Upper lobe of left lung (tissue), 6 donors: Measurements from ENCODE around the gene ZBTB9. TPM values are rescaled to one million over a fixed set of nuclear protein-coding genes. Genes with fewer than 3 reads are reported as not detected.
A peak's percentile ranks its signal among the peaks of the same experiment; 100 is the strongest.

ENCODE experiments used
- ATAC-seq, 2 donors: fragments of 200-7000 bp; cut with Tn5 transposase; one replicate each; pipeline ENCODE4 v1.9.1; 2022; ENCODE audit warnings: mild to moderate bottlenecking in 2 of 2, moderate library complexity in 2 of 2; ENCODE audit not compliant: low FRiP score in 2 of 2
- DNase-seq, 2 donors: peaks; one replicate each; pipeline ENCODE4 v3.0.0-alpha.2; 2019 to 2020
- H3K27ac ChIP-seq, 4 donors: fragments of 200-600 bp; sonication (generic); one replicate each; pipeline ENCODE4 v1.5.1; 2016 to 2019
- H3K27me3 ChIP-seq, 4 donors: fragments of 200-600 bp; sonication (generic); one replicate each; pipeline ENCODE4 v1.5.1; 2017 to 2019
- H3K36me3 ChIP-seq, 4 donors: fragments of 200-600 bp; sonication (generic); one replicate each; pipeline ENCODE4 v1.5.1; 2016 to 2019
- H3K4me1 ChIP-seq, 4 donors: fragments of 200-600 bp; sonication (generic); one replicate each; pipeline ENCODE4 v1.5.1; 2018 to 2019
- H3K4me3 ChIP-seq, 4 donors: fragments of 200-600 bp; sonication (generic); one replicate each; pipeline ENCODE4 v1.5.1; 2017 to 2019; ENCODE audit warnings: mild to moderate bottlenecking in 2 of 4, moderate library complexity in 1 of 4
- H3K9me3 ChIP-seq, 4 donors: fragments of 200-600 bp; sonication (generic); one replicate each; pipeline ENCODE4 v1.5.1; 2018 to 2019
- EP300 ChIP-seq, 4 donors: sonication (generic); formaldehyde crosslinking; IDR thresholded peaks; one replicate each; pipeline ENCODE4 v1.5.1; 2017; ENCODE audit warnings: antibody characterized with exemption in 4 of 4, control low read depth in 2 of 4
- POLR2A ChIP-seq, 4 donors: fragments of 450-650 bp; IDR thresholded peaks; one replicate each; pipeline ENCODE4 v1.5.1; 2016 to 2017; ENCODE audit warnings: antibody characterized with exemption in 4 of 4, mild to moderate bottlenecking in 2 of 4
- POLR2AphosphoS5 ChIP-seq, 2 donors: sonication (generic); formaldehyde crosslinking; IDR thresholded peaks; one replicate each; pipeline ENCODE4 v1.5.1; 2017; ENCODE audit warnings: antibody characterized with exemption in 2 of 2
- WGBS, 2 donors: methylation state at CpG; one replicate each; pipeline ENCODE4 v1.1.5; 2017 to 2018; 5-methylcytosine and 5-hydroxymethylcytosine counted together
- total RNA-seq, 6 donors: library from RNA; depleted of rRNA in 4 of 6; stranded (reverse); fragments of >200 nt in 4 of 6; gene quantifications; one replicate each; pipeline versions ENCODE4 v1.1.0 to v1.2.1, GENCODE V29; 2016 to 2021
- TF ChIP-seq, protein P1 (sequence below), 6 experiments: fragments of 450-650 bp in 4 of 6; fragments of 200-600 bp in 2 of 6; sonication (generic) in 2 of 6; IDR thresholded peaks; one replicate each; pipeline ENCODE4 v1.5.1; 2016 to 2019; ENCODE audit warnings: antibody characterized with exemption in 6 of 6
- donor health status: DM: no; HTN: no; CAD: no; lungs with moderate emphysema.
- donor health status: DM: no; HTN: yes; CAD: no; lungs with severe emphysema.

ZBTB9 gene
- total RNA-seq, 6 donors from 2014 or later: 3.2 to 8.7 (median 6.1) TPM

DNA sequence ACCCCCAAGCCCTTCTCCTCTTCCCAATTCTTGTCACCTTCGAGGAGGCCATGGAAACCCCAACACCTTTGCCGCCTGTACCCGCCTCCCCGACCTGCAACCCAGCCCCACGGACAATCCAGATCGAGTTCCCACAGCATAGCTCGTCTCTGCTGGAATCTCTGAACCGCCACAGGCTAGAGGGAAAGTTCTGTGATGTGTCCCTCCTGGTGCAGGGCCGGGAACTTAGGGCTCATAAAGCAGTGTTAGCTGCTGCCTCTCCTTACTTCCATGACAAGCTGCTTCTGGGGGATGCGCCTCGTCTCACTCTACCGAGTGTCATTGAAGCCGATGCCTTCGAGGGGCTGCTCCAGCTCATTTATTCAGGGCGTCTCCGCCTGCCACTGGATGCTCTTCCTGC lies 675 bp downstream of the ZBTB9 start:
- TF ChIP-seq POLR2AphosphoS5 (IDR thresholded peaks at IDR 0.05) (no peak), POLR2A (IDR thresholded peaks at IDR 0.05) (no peak), EP300 (IDR thresholded peaks at IDR 0.05) (no peak)
- TF ChIP-seq, protein P1, sequence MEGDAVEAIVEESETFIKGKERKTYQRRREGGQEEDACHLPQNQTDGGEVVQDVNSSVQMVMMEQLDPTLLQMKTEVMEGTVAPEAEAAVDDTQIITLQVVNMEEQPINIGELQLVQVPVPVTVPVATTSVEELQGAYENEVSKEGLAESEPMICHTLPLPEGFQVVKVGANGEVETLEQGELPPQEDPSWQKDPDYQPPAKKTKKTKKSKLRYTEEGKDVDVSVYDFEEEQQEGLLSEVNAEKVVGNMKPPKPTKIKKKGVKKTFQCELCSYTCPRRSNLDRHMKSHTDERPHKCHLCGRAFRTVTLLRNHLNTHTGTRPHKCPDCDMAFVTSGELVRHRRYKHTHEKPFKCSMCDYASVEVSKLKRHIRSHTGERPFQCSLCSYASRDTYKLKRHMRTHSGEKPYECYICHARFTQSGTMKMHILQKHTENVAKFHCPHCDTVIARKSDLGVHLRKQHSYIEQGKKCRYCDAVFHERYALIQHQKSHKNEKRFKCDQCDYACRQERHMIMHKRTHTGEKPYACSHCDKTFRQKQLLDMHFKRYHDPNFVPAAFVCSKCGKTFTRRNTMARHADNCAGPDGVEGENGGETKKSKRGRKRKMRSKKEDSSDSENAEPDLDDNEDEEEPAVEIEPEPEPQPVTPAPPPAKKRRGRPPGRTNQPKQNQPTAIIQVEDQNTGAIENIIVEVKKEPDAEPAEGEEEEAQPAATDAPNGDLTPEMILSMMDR (IDR thresholded peaks at IDR 0.05): no peak
- H3K9me3 ChIP-seq: no peaks in the 10 kb centered on the region
- ATAC-seq (no peak), DNase-seq (no peak)
- 52 to 53% methylated on average over 15 to 16 of the region's 16 CpGs for WGBS, 2 donors
- H3K27me3 ChIP-seq: no peaks in the 10 kb centered on the region
- H3K27ac ChIP-seq: peak overlapping the region in 2 of 4 donors; percentile 86 to 91
- peaks cover 15 to 31% (median 21%) of the 10 kb centered on the region in 4 donors for H3K4me1 ChIP-seq
- H3K4me3 ChIP-seq: peak overlapping the region; percentile 61 to 90 (median 80)
- H3K36me3 ChIP-seq: peaks cover 0 to 9% (median 0%) of the 10 kb centered on the region in 4 donors

DNA sequence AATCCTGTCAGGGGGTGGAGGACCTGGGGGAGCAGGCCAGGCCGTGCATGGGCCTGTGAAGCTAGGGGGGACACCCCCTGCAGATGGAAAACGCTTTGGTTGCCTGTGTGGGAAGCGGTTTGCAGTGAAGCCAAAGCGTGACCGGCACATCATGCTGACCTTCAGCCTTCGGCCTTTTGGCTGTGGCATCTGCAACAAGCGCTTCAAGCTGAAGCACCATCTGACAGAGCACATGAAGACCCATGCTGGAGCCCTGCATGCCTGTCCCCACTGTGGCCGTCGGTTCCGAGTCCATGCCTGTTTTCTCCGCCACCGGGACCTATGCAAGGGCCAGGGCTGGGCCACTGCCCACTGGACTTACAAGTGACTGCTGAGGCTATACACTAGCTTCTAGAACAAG lies 1.8 kb downstream of the ZBTB9 start:
- ATAC-seq (no peak), DNase-seq (no peak)
- TF ChIP-seq POLR2AphosphoS5 (IDR thresholded peaks at IDR 0.05) (no peak), EP300 (IDR thresholded peaks at IDR 0.05) (no peak), POLR2A (IDR thresholded peaks at IDR 0.05) (no peak)
- TF ChIP-seq, protein P1 (IDR thresholded peaks at IDR 0.05): no peak
- H3K27ac ChIP-seq: no peak overlapping the region
- H3K4me1 ChIP-seq: peaks cover 14 to 31% (median 18%) of the 10 kb centered on the region in 4 donors
- H3K36me3 ChIP-seq: peaks cover 0 to 9% (median 0%) of the 10 kb centered on the region in 4 donors
- no peaks in the 10 kb centered on the region for H3K27me3 ChIP-seq
- no peak overlapping the region for H3K4me3 ChIP-seq
- 93 to 97% methylated on average over 2 to 12 of the region's 12 CpGs for WGBS, 2 donors
- H3K9me3 ChIP-seq: no peaks in the 10 kb centered on the region

DNA sequence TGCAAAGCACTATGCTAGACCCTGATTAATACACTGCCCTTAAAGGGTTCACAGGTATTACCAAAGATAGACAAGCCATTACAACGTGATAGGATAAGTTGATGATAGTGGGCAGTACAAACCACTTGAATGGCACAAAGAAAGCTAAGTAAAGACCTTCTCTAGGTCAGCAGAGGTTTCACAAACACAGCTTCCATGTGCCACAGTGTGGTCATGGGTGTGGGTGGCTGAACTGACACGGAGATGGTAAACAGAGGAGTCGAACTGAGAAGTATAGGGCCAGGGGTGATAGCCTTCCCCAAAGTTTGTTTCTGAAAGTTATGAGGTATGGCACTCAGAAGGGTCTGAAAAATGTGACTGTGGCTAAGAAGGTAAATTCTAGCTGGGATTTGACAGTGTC lies 4.3 kb downstream of the ZBTB9 start:
- 70 to 71% methylated on average over 3 of the region's 3 CpGs for WGBS, 2 donors
- Histone ChIP-seq H3K4me1 (peaks cover 7 to 19% (median 8%) of the 10 kb centered on the region in 4 donors), H3K27ac (no peak overlapping the region), H3K4me3 (no peak overlapping the region), H3K9me3 (no peaks in the 10 kb centered on the region), H3K27me3 (no peaks in the 10 kb centered on the region), H3K36me3 (peaks cover 0 to 9% (median 0%) of the 10 kb centered on the region in 4 donors)
- DNase-seq (no peak), ATAC-seq (no peak)
- TF ChIP-seq POLR2A (IDR thresholded peaks at IDR 0.05) (no peak), EP300 (IDR thresholded peaks at IDR 0.05) (no peak), POLR2AphosphoS5 (IDR thresholded peaks at IDR 0.05) (no peak)
- TF ChIP-seq, protein P1 (IDR thresholded peaks at IDR 0.05): no peak

DNA sequence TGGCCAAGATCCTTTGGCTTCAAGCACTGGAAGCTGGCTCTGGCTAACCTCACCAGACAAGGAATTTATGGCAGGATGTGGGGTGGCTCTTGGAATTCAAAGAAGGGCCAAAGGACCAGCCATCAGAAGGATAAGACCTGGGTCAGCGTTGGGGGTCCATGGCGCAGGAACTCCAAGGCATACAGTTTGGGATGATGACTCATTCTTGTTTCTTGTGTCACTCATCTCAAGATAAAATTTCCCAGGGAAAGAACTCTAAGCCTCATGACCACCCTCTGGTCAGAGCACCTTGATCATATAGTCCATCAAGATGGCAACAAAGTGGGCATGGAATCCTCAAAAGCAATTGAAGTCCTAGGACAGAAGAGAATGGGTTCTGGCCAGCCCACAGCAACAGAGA lies 4.8 kb downstream of the ZBTB9 start:
- TF ChIP-seq, protein P1 (IDR thresholded peaks at IDR 0.05): no peak
- no peak for TF ChIP-seq EP300 (IDR thresholded peaks at IDR 0.05)
- no peak for TF ChIP-seq POLR2AphosphoS5 (IDR thresholded peaks at IDR 0.05)
- TF ChIP-seq POLR2A (IDR thresholded peaks at IDR 0.05): no peak
- H3K9me3 ChIP-seq: no peaks in the 10 kb centered on the region
- no peak for ATAC-seq

DNA sequence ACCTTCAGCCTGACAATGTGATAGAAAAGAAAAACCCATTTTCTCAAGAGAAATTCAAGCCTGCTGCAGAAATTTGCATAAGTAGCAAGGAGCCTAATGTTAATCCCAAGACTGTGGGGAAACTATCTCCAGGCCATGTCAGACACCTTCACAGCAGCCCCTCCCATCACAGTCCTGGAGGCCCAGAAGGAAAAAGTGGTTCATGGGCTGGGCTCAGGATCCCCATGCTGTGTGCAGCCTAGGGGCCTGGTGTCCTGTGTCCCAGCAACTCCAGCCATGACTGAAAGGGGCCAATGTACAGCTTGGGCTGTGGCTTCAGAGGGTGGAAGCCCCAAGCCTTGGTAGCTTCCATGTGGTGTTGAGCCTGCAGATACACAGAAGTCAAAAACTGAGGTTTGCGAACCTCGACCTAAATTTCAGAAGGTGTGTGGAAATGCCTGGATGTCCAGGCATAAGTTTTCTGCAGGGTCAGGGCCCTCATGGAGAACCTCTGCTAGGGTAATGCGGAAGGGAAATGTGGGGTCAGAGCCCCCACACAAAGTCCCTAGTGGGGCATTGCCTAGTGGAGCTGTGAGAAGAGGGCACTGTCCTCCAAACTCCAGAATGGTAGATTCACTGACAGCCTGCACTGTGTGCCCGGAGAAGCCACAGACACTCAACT lies 11.8 kb downstream of the ZBTB9 start:
- Histone ChIP-seq H3K4me3 (no peak overlapping the region), H3K9me3 (no peaks in the 10 kb centered on the region), H3K4me1 (no peaks in the 10 kb centered on the region), H3K36me3 (no peaks in the 10 kb centered on the region), H3K27me3 (no peaks in the 10 kb centered on the region), H3K27ac (no peak overlapping the region)
- no peak for TF ChIP-seq EP300 (IDR thresholded peaks at IDR 0.05)
- 83 to 90% methylated on average over 4 of the region's 4 CpGs for WGBS, 2 donors
- ATAC-seq (no peak), DNase-seq (no peak)

More for the DNA sequence above, 4.8 kb downstream of the ZBTB9 start:
- Histone ChIP-seq H3K36me3 (peaks cover 0 to 9% (median 0%) of the 10 kb centered on the region in 4 donors), H3K27ac (no peak overlapping the region), H3K27me3 (no peaks in the 10 kb centered on the region), H3K4me1 (peaks cover 7 to 14% (median 7%) of the 10 kb centered on the region in 4 donors), H3K4me3 (no peak overlapping the region)
- DNase-seq: no peak
- 94 to 98% methylated on average over 2 of the region's 2 CpGs for WGBS, 2 donors
